C4-2B (cell line): Measurements from ENCODE around the gene SDHA.

ENCODE experiments used
- H3K27ac ChIP-seq: fragments of 450-650 bp; 2 replicates; pipeline ENCODE4 v1.5.1; 2017
- CTCF ChIP-seq: fragments of 450-650 bp; conservative IDR thresholded peaks from 2 replicates; pipeline ENCODE4 v1.5.1; 2017; ENCODE audit warnings: mild to moderate bottlenecking
- ZFX ChIP-seq: fragments of 450-650 bp; IDR thresholded peaks from 2 replicates; pipeline ENCODE4 v1.6.1; 2017

The SDHA gene

GRCh38 chr5:305050-305449 is 86.9 kb downstream of the SDHA start:
- H3K27ac ChIP-seq = no peak overlapping the region
- TF ChIP-seq CTCF (no peak), ZFX (no peak)

- no peak overlapping the region for H3K27ac ChIP-seq
- TF ChIP-seq ZFX (no peak), CTCF (no peak)
These were observed 87.3 kb downstream of the SDHA start for GRCh38 chr5:305459-305858.

DNA sequence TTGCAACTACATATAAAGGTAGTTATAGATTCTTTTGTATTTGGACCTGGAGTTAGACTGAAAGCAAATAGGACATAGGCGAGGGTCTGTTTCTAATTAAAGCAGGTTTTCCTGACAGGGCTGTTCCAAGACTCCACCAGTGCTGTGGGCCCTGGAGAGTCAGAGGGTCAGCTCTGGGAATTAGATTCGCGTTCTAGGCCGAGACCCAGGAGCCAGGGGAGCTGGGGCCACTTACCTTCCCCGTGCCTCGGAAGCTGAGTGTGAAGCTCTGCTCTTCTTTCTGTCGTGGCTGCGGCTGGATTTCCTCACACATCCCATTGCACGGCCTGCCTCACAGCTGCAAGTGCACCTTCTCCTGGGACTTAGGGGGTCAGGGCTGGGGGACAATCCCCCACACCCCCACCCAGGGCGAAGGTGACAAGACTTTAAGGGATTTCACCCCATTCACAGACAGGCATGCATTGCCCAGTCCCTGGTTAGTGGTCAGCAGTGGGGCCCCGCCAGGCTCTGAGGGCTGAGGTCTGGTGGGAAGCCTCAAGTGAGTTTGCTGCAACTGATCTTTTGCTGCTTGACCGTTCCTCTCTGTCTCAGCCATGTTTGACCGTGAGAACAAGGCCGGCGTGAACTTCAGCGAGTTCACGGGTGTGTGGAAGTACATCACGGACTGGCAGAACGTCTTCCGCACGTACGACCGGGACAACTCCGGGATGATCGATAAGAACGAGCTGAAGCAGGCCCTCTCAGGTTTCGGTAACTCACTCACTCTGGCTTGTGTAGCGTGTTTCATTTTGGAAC is 88.1 kb downstream of the SDHA start:
- TF ChIP-seq ZFX (no peak), CTCF (no peak)
- no peak overlapping the region for H3K27ac ChIP-seq
